ENCODE measurements around the gene CLPSL2. TPM values are rescaled to one million over a fixed set of nuclear protein-coding genes. Genes with fewer than 3 reads are reported as not detected.

Gene CLPSL2
- total RNA-seq, 2 donors from 2014 or later, result not detected

- peaks cover 3% of the 10 kb centered on the region for H3K4me1 Mint-ChIP-seq
- H3K36me3 Mint-ChIP-seq (ENCODE audit: low read depth), result no peaks in the 10 kb centered on the region
- no peak for DNase-seq
- H3K9me3 ChIP-seq (ENCODE audit: control insufficient read depth, low read length, poor library complexity, severe bottlenecking), result no peaks in the 10 kb centered on the region
- no peak overlapping the region for H3K27ac Mint-ChIP-seq
- no peak for ATAC-seq
- peaks cover 65% of the 10 kb centered on the region for H3K27me3 Mint-ChIP-seq
- no peak overlapping the region for H3K4me3 Mint-ChIP-seq
Measured at GRCh38 chr6:35784200-35784599, 7.8 kb downstream of the CLPSL2 start.

GRCh38 chr6:35786272-35786671 is 9.9 kb downstream of the CLPSL2 start:
- Mint-ChIP-seq H3K4me3 (no peak overlapping the region), H3K36me3 (ENCODE audit: low read depth) (peaks cover 2% of the 10 kb centered on the region), H3K4me1 (no peaks in the 10 kb centered on the region), H3K27me3 (peaks cover 73% of the 10 kb centered on the region), H3K27ac (no peak overlapping the region)
- DNase-seq (no peak), ATAC-seq (no peak)
- H3K9me3 ChIP-seq (ENCODE audit: control insufficient read depth, low read length, poor library complexity, severe bottlenecking), result no peaks in the 10 kb centered on the region

GRCh38 chr6:35786810-35787209 is 10.4 kb downstream of the CLPSL2 start:
- H3K4me3 Mint-ChIP-seq, result no peak overlapping the region
- H3K9me3 ChIP-seq (ENCODE audit: control insufficient read depth, low read length, poor library complexity, severe bottlenecking), result no peaks in the 10 kb centered on the region
- no peak overlapping the region for H3K27ac Mint-ChIP-seq
- ATAC-seq (no peak), DNase-seq (no peak)
- no peaks in the 10 kb centered on the region for H3K4me1 Mint-ChIP-seq
- peaks cover 2% of the 10 kb centered on the region for H3K36me3 Mint-ChIP-seq (ENCODE audit: low read depth)
- peaks cover 71% of the 10 kb centered on the region for H3K27me3 Mint-ChIP-seq

- Mint-ChIP-seq H3K4me1 (no peaks in the 10 kb centered on the region), H3K27me3 (peaks cover 64% of the 10 kb centered on the region), H3K27ac (no peak overlapping the region), H3K4me3 (no peak overlapping the region), H3K36me3 (ENCODE audit: low read depth) (peaks cover 2% of the 10 kb centered on the region)
- no peaks in the 10 kb centered on the region for H3K9me3 ChIP-seq (ENCODE audit: control insufficient read depth, low read length, poor library complexity, severe bottlenecking)
- DNase-seq, result no peak
- ATAC-seq, result no peak
Measured at GRCh38 chr6:35787266-35788218, 11.1 kb downstream of the CLPSL2 start.

GRCh38 chr6:35788423-35788982 is 12.1 kb downstream of the CLPSL2 start:
- Mint-ChIP-seq H3K4me3 (no peak overlapping the region), H3K27me3 (peaks cover 63% of the 10 kb centered on the region), H3K4me1 (no peaks in the 10 kb centered on the region), H3K27ac (no peak overlapping the region), H3K36me3 (ENCODE audit: low read depth) (peaks cover 2% of the 10 kb centered on the region)
- no peaks in the 10 kb centered on the region for H3K9me3 ChIP-seq (ENCODE audit: control insufficient read depth, low read length, poor library complexity, severe bottlenecking)
- no peak for DNase-seq
- no peak for ATAC-seq

- Mint-ChIP-seq H3K27me3 (peaks cover 55% of the 10 kb centered on the region), H3K4me3 (no peak overlapping the region), H3K27ac (no peak overlapping the region), H3K36me3 (ENCODE audit: low read depth) (peaks cover 2% of the 10 kb centered on the region), H3K4me1 (no peaks in the 10 kb centered on the region)
- ATAC-seq (no peak), DNase-seq (no peak)
- no peaks in the 10 kb centered on the region for H3K9me3 ChIP-seq (ENCODE audit: control insufficient read depth, low read length, poor library complexity, severe bottlenecking)
Measured at GRCh38 chr6:35790683-35791082, 14.3 kb downstream of the CLPSL2 start.

- H3K27ac Mint-ChIP-seq, result no peak overlapping the region
- DNase-seq, result no peak
- H3K9me3 ChIP-seq (ENCODE audit: control insufficient read depth, low read length, poor library complexity, severe bottlenecking), result no peaks in the 10 kb centered on the region
- no peaks in the 10 kb centered on the region for H3K4me1 Mint-ChIP-seq
- no peak for ATAC-seq
- H3K36me3 Mint-ChIP-seq (ENCODE audit: low read depth), result peaks cover 2% of the 10 kb centered on the region
- H3K4me3 Mint-ChIP-seq, result no peak overlapping the region
- peaks cover 42% of the 10 kb centered on the region for H3K27me3 Mint-ChIP-seq
Measured at GRCh38 chr6:35794536-35795452, 18.4 kb downstream of the CLPSL2 start.

GRCh38 chr6:35795453-35796071 is 19.2 kb downstream of the CLPSL2 start:
- ATAC-seq, result no peak
- Mint-ChIP-seq H3K36me3 (ENCODE audit: low read depth) (no peaks in the 10 kb centered on the region), H3K4me3 (no peak overlapping the region), H3K27me3 (peaks cover 36% of the 10 kb centered on the region), H3K4me1 (no peaks in the 10 kb centered on the region), H3K27ac (no peak overlapping the region)
- no peak for DNase-seq
- no peaks in the 10 kb centered on the region for H3K9me3 ChIP-seq (ENCODE audit: control insufficient read depth, low read length, poor library complexity, severe bottlenecking)

- Mint-ChIP-seq H3K4me1 (no peaks in the 10 kb centered on the region), H3K36me3 (ENCODE audit: low read depth) (no peaks in the 10 kb centered on the region), H3K27me3 (peaks cover 29% of the 10 kb centered on the region), H3K4me3 (no peak overlapping the region), H3K27ac (peak overlapping the region; percentile 79)
- DNase-seq (no peak), ATAC-seq (no peak)
- H3K9me3 ChIP-seq (ENCODE audit: control insufficient read depth, low read length, poor library complexity, severe bottlenecking), result no peaks in the 10 kb centered on the region
Measured at GRCh38 chr6:35796236-35796635, 19.8 kb downstream of the CLPSL2 start.

- no peaks in the 10 kb centered on the region for H3K4me1 Mint-ChIP-seq
- H3K27ac Mint-ChIP-seq, result no peak overlapping the region
- H3K9me3 ChIP-seq (ENCODE audit: control insufficient read depth, low read length, poor library complexity, severe bottlenecking), result no peaks in the 10 kb centered on the region
- peaks cover 28% of the 10 kb centered on the region for H3K27me3 Mint-ChIP-seq
- no peak for ATAC-seq
- no peak overlapping the region for H3K4me3 Mint-ChIP-seq
- no peak for DNase-seq
- H3K36me3 Mint-ChIP-seq (ENCODE audit: low read depth), result no peaks in the 10 kb centered on the region
Measured at GRCh38 chr6:35797837-35798526, 21.6 kb downstream of the CLPSL2 start.

- H3K9me3 ChIP-seq (ENCODE audit: control insufficient read depth, low read length, poor library complexity, severe bottlenecking), result no peaks in the 10 kb centered on the region
- Mint-ChIP-seq H3K27me3 (peaks cover 28% of the 10 kb centered on the region), H3K27ac (no peak overlapping the region), H3K4me1 (no peaks in the 10 kb centered on the region), H3K36me3 (ENCODE audit: low read depth) (no peaks in the 10 kb centered on the region), H3K4me3 (no peak overlapping the region)
- ATAC-seq (no peak), DNase-seq (no peak)
Measured at GRCh38 chr6:35798706-35799105, 22.3 kb downstream of the CLPSL2 start.

GRCh38 chr6:35801148-35801547 is 24.8 kb downstream of the CLPSL2 start:
- DNase-seq, result no peak
- Mint-ChIP-seq H3K4me1 (no peaks in the 10 kb centered on the region), H3K27me3 (peaks cover 24% of the 10 kb centered on the region), H3K4me3 (no peak overlapping the region), H3K36me3 (ENCODE audit: low read depth) (no peaks in the 10 kb centered on the region), H3K27ac (no peak overlapping the region)
- no peak for ATAC-seq
- no peaks in the 10 kb centered on the region for H3K9me3 ChIP-seq (ENCODE audit: control insufficient read depth, low read length, poor library complexity, severe bottlenecking)

All from T-helper 17 cell (primary cell).